Myocyte (in vitro differentiated cells): ENCODE data around the gene PPP1R2. TPM values are rescaled to one million over a fixed set of nuclear protein-coding genes. Genes with fewer than 3 reads are reported as not detected.

Source experiments
- total RNA-seq: library from RNA; depleted of rRNA; stranded (reverse); fragments of >200 nt; gene quantifications from 2 replicates; pipeline ENCODE4 v1.2.3, GENCODE V29; 2014

The PPP1R2 gene
- total RNA-seq, 1 donor from 2014 or later: 82.2 TPM

Other genes with a start within 250 kb of the PPP1R2 start
- 30.0 and 31.4 TPM in 2 replicates for gene ACAP2, start 100.3 kb downstream of the PPP1R2 start, total RNA-seq
- 3.6 and 5.5 TPM in 2 replicates for gene APOD, start 40.6 kb upstream of the PPP1R2 start, total RNA-seq
- gene MUC20, start 177.7 kb upstream of the PPP1R2 start, total RNA-seq: 0.10 and 0.96 TPM in 2 replicates